Measurements from ENCODE around the gene C19orf53.
"Not testable (repeated sequence)": the region's sequence is repeated elsewhere in the genome, so short reads cannot be mapped to it uniquely, and the experiment has no call there.

Gene C19orf53

DNA sequence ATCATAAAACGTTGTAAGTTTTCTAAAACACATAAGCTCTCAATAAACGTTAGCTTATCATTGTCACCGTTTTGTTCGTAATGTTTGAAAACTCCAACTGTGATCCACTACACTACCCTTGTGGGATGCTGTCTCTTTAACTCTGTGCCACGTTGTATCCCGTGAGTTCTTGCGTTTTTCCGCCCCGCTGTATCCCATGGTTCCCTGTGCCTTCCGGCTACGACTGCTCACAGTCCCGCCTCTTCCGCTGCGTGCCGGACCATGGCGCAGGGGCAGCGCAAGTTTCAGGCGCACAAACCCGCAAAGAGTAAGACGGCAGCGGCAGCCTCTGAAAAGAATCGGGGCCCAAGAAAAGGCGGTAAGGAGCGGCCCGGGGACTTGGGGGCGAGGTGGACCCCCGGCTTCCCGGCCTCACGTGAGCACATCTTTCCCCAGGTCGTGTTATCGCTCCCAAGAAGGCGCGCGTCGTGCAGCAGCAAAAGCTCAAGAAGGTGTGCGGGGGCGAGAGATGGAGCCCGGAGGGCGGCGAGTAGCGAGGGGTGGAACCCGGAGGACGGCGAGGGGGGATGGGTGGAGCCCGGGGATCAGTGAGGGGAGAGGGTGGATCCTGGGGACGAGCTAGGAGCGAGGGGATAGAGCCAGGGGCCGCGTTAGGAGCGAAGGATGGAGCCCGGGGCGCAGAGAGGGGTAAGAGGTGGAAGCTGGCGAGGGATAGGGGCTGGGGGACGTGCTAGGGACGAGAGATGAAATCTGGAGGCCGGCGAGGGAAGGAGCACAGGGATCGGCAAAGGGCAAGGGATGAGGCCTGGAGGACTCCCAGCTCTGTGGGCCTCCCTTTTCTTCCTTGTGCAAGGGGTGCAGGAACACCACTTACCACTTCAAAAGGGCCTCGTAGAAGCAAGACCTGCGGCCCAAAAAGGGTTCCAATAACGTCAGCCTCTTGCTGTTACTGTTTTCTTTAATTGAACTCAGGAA, at the start of gene C19orf53:
C19orf53 (plus strand) TSS at position 240 of the 975 bp plus-strand sequence; CDS start at position 262, 22 bp downstream.
- peak; percentile 92 for DNase-seq (ENCODE audit: low spot score)

DNA sequence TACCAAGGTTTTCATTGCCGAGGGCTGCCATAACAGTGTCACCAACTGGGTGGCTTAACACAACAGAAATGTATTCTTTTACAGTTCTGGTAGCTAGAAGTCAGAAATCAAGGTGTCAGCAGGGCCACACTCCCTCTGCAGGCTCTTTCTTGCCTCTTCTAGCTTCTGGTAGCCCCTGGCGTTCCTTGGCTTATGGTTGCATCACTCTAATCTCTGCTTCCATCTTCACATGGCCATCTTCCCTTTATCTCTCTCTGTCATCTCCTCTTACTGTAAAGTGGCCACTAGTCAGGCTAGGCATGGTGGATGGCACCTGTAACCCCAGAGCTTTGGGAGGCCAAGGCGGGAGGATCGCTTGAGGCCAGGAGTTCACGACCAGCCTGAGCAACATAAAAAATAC, 47.9 kb upstream of the C19orf53 start:
- DNase-seq (ENCODE audit: low spot score) = no peak

DNA sequence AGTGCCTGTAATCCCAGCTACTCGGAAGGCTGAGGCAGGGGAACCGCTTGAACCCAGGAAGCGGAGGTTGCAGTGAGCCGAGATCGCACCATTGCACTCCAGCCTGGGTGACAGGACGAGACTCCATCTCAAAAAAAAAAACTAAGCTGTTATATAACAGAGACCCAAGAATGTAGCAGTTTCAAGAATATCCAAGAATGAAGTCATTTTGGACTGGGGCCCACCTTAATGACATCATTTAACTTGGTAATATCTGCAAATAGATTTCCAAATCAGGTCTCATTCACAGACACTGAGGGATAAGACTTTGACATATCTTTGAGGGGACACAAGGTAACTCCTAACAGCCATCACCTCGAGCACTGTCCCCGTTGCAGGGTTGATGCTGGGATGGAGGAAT, 46.5 kb upstream of the C19orf53 start:
- DNase-seq (ENCODE audit: low spot score) = peak; percentile 30

DNA sequence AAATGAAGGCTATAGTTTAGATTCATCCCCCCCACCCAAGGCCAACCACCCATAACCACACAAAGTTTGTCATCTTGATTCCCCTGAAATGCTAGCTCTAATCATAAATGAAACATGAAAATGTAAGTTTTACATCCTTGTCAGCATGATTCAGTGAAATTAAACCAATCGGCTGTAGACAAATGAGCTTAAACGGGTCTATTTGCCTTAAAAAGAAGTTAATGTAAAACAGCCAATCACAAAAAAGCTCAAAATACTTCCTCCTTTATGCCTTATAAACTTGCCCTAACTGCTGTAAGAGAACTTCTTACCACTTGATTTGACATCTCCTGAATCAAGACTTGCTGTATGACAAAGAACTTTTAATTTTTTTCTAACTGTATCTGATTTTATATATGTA, 44.4 kb upstream of the C19orf53 start:
- peak; percentile 36 for DNase-seq (ENCODE audit: low spot score)

DNA sequence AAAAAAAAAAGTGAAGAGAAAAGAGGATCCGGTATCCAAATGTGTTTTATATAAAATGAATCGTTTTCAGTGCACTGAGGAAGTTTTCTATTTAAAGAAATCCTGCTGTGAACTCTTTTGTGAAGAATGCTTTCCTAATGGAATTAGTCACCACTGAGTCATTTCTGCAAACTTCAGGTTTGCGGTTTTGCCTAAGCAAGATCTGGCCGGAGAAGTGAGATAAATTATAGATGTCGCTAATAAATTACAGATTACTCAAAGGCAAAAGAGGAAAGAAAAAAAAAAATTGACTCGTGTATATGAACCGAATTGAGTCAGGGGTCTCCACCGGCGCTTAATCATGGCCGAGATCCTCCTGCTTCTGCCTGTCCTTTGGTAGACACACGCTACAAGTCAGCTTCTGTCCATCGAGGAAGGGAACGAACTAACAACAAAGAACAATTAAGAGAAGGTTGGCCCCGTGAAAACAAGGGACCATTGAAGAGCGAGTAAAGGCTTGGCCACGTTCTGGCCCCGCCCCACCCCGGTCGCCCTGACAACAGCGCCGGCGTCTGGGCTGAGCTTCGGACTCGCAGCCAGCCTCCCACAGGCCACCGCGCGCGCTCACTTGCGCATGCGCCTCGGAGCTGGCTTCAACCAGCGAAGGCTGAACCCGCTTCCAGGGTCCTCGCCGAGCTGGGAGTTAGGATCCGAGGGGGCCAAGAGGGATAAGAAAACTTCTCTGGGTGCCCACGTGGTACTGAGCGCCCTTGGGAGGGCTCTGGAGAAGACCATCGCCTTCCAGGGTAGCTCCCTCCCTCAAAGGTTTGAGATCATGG, 42.9 kb upstream of the C19orf53 start:
- DNase-seq (ENCODE audit: low spot score) = peak; percentile 97

DNA sequence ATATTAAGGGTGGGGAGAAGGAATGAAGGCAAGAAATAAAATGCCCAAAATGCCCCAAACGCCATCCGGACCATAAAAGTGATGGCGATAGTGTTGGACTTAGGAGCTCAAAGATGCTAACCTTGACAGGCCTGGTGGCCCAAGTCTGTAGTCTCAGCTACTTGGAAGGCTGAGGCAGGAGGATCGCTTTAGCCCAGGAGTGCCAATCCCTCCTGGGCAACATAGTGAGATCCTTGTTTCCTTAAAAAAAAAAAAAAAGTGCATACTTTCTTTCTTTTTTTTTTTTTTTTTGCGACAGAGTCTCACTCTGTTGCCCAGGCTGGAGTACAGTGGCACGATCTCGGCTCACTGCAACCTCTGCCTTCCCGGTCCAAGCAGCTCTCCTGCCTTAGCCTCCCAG, 41.9 kb upstream of the C19orf53 start:
- no peak for DNase-seq (ENCODE audit: low spot score)

DNA sequence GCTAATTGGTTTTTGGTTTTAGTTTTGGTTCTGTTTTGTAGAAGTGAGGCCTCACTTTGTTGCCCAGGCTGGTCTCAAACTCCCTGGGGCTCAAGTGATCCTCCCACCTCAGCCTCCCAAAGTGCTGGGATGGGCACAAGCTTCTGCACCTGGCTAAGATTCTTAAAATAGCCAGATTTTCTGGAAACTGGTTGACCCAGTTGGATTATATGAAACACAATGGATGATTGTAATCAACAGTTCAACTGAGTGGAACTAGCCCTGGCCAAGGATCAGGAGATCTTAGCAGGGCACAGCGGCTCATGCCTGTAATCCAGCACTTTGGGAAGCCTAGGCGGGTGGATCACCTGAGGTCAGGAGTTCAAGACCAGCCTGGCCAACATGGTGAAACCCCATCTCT, 39.5 kb upstream of the C19orf53 start:
- no peak for DNase-seq (ENCODE audit: low spot score)

DNA sequence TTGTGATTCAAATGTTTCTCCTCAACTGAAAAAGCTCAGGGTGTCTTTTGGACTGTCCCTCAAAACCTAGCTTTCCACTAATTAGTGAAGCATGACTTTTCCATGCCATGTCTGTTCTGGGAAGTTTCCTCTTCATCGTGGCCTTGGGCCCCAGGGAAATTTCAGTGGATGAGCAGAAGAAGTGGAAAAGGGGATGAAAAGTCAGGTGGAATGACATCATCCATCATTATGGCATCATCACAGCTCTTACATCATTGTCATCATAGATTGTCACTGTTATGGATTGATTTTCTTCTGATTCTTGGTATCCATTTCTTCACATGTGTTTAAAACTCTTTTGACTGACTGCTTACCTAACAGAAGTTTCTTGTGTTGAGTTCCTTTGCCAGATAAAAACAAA, 36.2 kb upstream of the C19orf53 start:
- no peak for DNase-seq (ENCODE audit: low spot score)

DNA sequence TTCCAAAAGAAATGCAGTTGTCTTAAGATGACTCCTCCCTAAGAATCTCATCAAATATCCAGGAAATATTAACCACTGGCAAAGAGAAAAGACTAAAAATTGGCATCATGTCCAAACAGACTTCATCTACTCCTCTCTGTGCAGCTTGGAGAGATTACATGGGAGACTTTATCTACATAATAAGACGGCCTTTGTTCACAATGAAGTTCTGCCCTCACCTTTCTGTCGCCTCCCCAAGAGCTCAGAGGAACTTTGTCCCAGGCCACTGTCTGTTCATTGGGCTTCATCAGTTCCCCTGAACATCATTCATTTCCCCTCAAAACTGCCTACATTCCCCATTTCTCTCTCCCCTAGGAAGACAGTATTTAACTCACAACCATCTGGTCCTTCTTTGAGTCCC, 32.4 kb upstream of the C19orf53 start:
- DNase-seq (ENCODE audit: low spot score) = no peak

DNA sequence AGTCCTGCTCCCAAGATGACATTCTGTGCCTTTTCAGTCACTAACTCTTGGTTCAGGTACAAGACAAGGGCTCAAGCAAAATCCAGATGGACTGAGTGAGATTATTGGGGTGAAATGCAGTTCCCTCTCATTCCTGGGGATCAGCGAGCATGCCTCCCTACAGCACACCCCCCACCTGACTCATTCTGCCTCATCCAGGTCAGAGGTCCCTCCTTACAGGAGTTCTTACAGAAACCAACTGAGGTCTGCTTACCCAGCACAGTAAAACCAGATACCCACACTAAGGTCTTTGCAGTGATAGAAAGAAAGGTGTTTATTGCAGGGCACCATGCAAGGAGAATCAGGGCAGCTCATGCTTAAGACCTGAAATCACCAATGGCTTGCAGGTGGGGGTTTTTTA, 31.5 kb upstream of the C19orf53 start:
- DNase-seq (ENCODE audit: low spot score) = peak; percentile 55

DNA sequence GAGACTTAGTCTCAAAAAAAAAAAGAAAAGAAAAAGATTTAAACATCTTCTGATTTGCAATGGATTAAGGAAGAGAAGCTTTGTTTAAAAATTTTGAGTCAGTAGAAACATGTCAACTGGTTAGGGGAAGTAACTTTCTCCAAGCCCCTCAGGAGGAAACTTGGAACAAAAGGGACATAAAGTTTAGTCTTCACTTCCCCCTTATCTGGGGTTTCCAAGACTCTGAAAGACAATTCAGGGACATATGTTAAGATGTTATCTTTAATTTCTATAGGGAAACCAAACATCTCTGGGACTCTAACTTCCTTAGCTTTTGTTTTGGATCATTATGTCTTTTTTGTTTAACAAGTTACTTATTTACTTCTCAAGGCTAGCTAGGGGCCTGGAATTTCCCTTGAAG, 30.1 kb upstream of the C19orf53 start:
- DNase-seq (ENCODE audit: low spot score) = peak; percentile 17

DNA sequence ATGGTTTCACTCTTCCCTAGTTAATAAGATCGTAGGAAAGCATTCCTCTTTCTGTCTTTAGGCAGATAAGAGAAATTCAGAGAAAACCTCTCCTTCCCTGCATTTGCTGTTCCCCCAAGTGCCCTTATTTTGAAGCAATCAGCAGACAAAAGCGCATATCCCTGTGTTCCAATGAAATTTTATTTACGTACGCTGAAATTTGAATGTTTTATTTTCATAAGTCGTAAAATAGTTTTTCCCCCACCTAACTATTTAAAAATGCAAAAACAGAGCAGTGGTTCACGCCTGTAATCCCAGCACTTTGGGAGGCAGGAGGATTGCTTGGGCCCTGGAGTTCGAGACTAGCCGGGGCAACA, 27.2 kb upstream of the C19orf53 start:
- no peak for DNase-seq (ENCODE audit: low spot score)

DNA sequence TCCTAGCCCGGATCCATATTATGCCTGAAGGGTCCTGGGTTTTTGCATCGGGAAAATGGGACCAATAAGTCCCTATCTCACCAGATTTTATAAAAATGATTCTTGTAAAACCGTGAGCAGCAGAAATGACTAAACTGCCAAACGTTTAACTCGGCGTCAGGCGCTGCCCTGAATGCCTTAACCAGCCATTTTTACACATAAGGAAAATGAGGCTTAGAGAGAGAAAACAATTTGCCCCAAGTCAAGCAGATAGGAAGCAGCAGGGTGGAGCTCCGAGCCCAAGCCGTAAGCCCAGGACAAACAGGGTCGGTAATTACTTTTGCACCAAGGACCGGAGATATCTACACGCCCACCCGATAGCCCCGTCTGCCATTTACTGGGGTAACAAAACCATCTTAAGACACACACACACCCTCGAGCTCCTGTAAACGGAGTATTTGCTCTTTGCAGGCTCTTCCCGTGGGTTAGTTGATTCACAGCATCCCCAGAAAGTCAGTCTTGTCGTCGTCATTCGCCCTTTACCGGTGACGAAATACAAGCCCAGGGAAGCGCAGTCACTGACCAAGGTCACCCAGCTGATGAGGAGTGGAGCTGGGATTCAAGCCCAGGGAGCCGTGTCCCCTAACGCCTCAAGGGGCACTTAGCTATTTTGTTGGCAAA, 26.0 kb upstream of the C19orf53 start:
- peak; percentile 55 for DNase-seq (ENCODE audit: low spot score)

DNA sequence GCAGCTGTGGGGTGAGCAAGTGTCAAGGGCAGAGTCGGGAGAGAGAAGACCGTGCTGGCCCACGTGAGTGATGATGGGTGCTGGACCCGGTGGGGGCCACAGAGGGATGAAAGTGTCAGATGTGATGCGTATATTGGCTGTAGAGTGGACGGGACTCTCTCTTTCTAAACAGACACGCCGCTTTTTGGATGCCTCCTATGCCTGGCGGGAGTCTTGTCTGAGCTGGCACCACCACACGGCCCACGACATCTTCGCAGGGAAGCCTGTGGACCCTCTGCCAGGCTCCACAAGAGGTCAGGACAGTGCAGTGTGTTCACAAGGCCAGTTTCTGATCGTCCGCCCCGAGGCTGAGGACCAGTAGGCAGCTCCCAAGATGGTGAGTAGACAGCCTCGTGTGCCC, 22.8 kb upstream of the C19orf53 start:
- no peak for DNase-seq (ENCODE audit: low spot score)

DNA sequence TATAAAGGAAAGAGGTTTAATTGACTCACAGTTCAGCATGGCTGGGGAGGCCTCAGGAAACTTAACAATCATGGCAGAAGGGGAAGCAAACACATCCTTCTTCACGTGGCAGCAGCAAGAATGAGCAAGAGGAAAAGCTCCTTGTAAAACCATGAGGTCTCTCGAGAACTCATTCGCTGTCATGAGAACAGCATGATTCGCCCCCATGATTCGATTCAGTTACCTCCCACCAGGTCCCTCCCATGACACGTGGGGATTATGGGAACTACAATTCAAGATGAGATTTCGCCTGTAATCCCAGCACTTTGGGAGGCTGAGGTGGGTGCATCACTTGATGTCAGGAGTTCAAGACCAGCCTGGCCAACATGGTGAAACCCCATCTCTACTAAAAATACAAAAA, 20.6 kb upstream of the C19orf53 start:
- not testable (repeated sequence) for DNase-seq (ENCODE audit: low spot score)

DNA sequence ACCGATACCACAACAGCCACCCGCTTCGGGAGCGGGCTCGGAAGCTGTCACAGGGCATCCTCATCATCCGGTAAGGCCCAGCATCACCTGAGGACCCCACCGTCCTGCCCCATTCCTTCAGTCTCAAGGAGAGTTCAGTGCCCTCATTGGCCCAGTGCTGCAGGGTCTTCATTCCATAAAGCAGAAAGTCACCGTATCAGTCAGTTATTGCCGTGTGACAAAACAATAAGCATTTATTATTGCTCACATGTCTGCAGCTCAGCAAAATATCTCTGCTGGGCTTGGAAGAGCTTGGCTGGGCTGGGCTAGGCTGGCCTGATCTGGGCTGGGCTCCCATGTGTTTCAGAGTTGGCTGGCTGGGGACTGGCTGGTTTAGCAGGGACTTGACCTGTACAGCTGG, 18.0 kb upstream of the C19orf53 start:
- DNase-seq (ENCODE audit: low spot score) = no peak

DNA sequence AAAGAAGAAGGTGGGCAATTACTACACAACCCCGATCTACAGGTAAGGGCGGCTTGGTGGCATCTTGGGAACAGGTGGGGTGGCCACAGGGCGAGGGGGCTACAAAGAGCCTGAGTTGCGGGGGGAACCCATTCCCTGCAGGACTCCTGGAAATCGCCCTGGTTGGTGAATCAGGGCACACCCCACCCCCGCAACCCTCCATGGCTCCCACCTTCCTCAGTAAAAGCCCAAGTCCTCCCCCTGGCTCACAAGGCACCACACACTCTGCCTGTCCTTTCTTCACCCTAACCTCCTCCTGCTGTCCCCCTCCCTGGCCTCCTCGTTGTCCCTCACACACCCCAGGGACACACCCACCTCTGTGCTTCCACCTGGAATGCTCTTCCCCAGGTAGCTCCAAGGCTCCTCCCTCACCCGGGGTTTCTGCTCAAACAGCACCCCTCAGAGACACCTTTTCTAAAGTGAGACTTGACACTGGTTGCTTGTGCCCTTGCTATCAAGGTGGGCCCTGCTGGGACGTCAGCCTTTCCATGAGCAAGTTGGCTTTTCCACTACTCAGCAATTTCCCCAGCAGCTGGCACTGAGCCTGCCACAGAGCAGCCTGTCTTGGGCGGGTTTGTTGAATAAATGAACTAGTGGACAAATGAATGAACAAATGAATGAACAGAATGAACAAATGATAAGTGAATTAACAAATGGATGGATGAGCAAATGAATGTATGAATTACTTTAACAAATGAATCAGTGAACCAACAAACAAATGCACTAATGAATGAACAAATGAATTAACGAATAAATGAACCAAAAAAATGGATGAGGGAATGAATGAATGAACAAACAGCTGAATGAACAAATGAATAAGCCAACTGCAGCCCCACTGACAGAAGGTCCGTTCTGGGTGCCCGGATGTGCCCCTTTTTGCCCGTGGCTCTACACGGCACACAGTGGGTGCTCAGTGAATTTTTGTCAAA, 16.2 kb upstream of the C19orf53 start:
- no peak for DNase-seq (ENCODE audit: low spot score)

DNA sequence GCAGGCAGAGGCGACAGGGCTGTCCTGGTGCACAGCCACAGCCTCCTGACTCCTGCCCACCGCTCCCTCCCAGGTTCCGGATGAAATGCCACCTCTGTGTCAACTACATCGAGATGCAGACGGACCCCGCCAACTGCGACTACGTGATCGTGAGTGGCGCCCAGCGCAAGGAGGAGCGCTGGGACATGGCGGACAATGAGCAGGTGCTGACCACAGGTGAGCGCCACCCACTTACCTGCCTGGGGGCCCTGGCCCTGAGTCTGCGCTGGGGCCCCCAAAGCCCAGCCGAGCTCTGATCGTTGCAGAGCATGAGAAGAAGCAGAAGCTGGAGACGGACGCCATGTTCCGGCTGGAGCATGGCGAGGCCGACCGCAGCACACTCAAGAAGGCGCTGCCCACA, 15.5 kb upstream of the C19orf53 start:
- no peak for DNase-seq (ENCODE audit: low spot score)

DNA sequence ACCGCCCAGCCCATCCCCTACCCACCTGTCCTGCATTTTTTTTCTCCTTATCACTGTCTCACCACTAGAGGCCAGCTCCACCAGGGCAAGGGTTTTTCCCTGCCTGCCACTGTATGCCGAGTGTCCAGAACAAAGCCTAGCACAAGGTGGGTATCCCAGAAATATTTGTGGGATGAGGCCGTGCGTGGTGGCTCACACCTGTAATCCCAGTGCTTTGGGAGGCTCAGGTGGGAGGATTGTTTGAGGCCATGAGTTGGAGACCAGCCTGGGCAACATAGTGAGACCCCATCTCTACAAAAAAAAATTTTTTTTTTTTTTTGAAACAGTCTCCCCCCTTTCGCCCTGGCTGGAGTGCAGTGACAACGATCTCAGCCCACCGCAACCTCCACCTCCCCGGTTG, 12.8 kb upstream of the C19orf53 start:
- DNase-seq (ENCODE audit: low spot score) = no peak

DNA sequence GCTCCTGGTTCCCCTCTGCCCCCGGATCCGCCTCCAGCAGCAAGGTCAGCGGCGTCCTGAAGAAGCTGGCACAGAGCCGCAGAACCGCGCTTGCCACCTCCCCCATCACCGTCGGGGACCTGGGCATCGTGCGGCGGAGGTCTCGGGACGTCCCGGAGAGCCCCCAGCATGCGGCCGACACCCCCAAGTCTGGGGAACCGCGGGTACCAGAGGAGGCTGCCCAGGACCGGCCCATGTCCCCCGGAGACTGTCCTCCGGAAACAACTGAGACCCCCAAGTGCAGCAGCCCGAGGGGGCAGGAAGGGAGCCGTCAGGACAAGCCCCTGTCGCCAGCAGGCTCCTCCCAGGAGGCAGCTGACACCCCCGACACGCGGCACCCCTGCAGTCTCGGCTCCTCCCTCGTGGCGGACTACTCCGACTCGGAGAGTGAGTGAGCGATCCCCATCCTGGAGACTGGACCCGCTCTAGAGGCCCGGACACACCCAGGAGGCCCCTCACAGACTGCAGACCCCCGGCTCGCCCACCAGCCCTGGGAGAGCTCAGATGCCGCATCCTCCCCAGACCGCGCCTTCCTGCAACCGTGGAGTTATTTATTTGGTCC, 11.5 kb upstream of the C19orf53 start:
- DNase-seq (ENCODE audit: low spot score) = no peak

DNA sequence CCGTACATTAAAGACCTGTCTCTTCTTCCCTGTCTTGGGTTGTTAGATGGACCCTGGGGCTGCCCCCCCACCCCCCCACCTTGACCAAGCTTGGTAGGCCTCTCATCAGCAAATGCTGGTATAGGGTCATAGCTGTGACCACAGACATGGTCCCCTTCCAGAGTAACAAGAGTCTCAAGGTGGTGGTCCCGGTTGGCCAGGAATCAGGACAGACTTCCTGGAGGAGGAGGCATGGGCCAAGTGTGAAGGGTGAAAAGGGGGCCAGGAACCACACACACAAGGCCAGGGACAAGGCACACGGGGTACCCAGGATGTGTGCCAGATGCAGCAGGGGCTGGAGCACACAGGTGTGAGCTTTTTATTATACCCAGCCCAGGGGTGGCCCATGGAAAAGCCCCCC, 11.0 kb upstream of the C19orf53 start:
- DNase-seq (ENCODE audit: low spot score) = no peak

Measured in kidney tubule cell (primary cell).